Nephron (organoid): ENCODE results near the gene LMBR1.

Experiments used
- H3K27ac Mint-ChIP-seq, 3 experiments: 2 replicates each; pipeline ENCODE4 v1.8.0; 2020; ENCODE audit warnings: mixed read lengths in 3 of 3, mild to moderate bottlenecking in 2 of 3, moderate library complexity in 1 of 3
- H3K27me3 Mint-ChIP-seq: 2 replicates; pipeline ENCODE4 v1.8.0; 2021; ENCODE audit warnings: low read depth, mild to moderate bottlenecking, moderate library complexity, mixed read lengths
- H3K36me3 Mint-ChIP-seq: 2 replicates; pipeline ENCODE4 v1.8.0; 2020; ENCODE audit warnings: low read depth, mixed read lengths
- H3K4me1 Mint-ChIP-seq: 2 replicates; pipeline ENCODE4 v1.8.0; 2020; ENCODE audit warnings: mixed read lengths
- H3K4me3 Mint-ChIP-seq, 3 experiments: 2 replicates each; pipeline ENCODE4 v1.8.0; 2020; ENCODE audit warnings: mild to moderate bottlenecking in 3 of 3, mixed read lengths in 3 of 3, moderate library complexity in 2 of 3
- H3K9me3 Mint-ChIP-seq: 2 replicates; pipeline ENCODE4 v1.8.0; 2020; ENCODE audit warnings: mixed read lengths
- CTCF ChIP-seq, 3 experiments: fragments of 200-600 bp; sonication (generic); IDR thresholded peaks; one replicate each; pipeline ENCODE4 v1.5.0; 2021; ENCODE audit warnings: antibody characterized with exemption in 3 of 3; ENCODE audit not compliant: unreplicated experiment in 3 of 3

LMBR1 gene

GRCh38 chr7:156635529-156636385, 257.2 kb downstream of the LMBR1 start:
- Mint-ChIP-seq H3K27me3 (peaks cover 7% of the 10 kb centered on the region), H3K9me3 (peaks cover 21% of the 10 kb centered on the region), H3K4me1 (peaks cover 23% of the 10 kb centered on the region), H3K4me3 (no peak overlapping the region), H3K27ac (no peak overlapping the region), H3K36me3 (peaks cover 11% of the 10 kb centered on the region)
- TF ChIP-seq CTCF (IDR thresholded peaks at IDR 0.05; ENCODE audit: unreplicated experiment in 3 of 3): no peak

- Mint-ChIP-seq H3K27ac (no peak overlapping the region), H3K4me1 (peaks cover 18% of the 10 kb centered on the region), H3K4me3 (no peak overlapping the region), H3K9me3 (peaks cover 28% of the 10 kb centered on the region), H3K36me3 (peaks cover 15% of the 10 kb centered on the region), H3K27me3 (peaks cover 4% of the 10 kb centered on the region)
- no peak for TF ChIP-seq CTCF (IDR thresholded peaks at IDR 0.05; ENCODE audit: unreplicated experiment in 3 of 3)
These were observed 258.9 kb downstream of the LMBR1 start for GRCh38 chr7:156634117-156634516.

GRCh38 chr7:156629873-156630272, 263.1 kb downstream of the LMBR1 start:
- Mint-ChIP-seq H3K27me3 (no peaks in the 10 kb centered on the region), H3K36me3 (peaks cover 15% of the 10 kb centered on the region), H3K27ac (no peak overlapping the region), H3K4me1 (no peaks in the 10 kb centered on the region), H3K4me3 (no peak overlapping the region), H3K9me3 (peaks cover 20% of the 10 kb centered on the region)
- no peak for TF ChIP-seq CTCF (IDR thresholded peaks at IDR 0.05; ENCODE audit: unreplicated experiment in 3 of 3)

GRCh38 chr7:156628562-156628961, 264.4 kb downstream of the LMBR1 start:
- Mint-ChIP-seq H3K36me3 (peaks cover 15% of the 10 kb centered on the region), H3K9me3 (peaks cover 21% of the 10 kb centered on the region), H3K27ac (no peak overlapping the region), H3K27me3 (no peaks in the 10 kb centered on the region), H3K4me1 (no peaks in the 10 kb centered on the region), H3K4me3 (no peak overlapping the region)
- no peak for TF ChIP-seq CTCF (IDR thresholded peaks at IDR 0.05; ENCODE audit: unreplicated experiment in 3 of 3)
